Neuronal stem cell (in vitro differentiated cells): Measurements from ENCODE around the gene S1PR3.

Source experiments
- DNase-seq: peaks from one replicate; pipeline ENCODE4 v3.0.0-alpha.2; 2013; ENCODE audit warnings: low spot score
- H2AFZ ChIP-seq: one replicate; pipeline ENCODE4 v1.6.1; 2013; ENCODE audit warnings: mild to moderate bottlenecking, low read length, inconsistent platforms
- H2AK5ac ChIP-seq: 2 replicates; pipeline ENCODE4 v1.6.1; 2013; ENCODE audit warnings: low read depth, mild to moderate bottlenecking, inconsistent platforms, low read length, moderate library complexity, mixed read lengths
- H2BK120ac ChIP-seq: 2 replicates; pipeline ENCODE4 v1.6.1; 2013; ENCODE audit warnings: low read depth, mild to moderate bottlenecking, inconsistent platforms, low read length, moderate library complexity, mixed read lengths
- H2BK12ac ChIP-seq: one replicate; pipeline ENCODE4 v1.6.1; 2013; ENCODE audit warnings: low read length, inconsistent platforms
- H2BK15ac ChIP-seq: 2 replicates; pipeline ENCODE4 v1.6.1; 2013; ENCODE audit warnings: mild to moderate bottlenecking, low read length, inconsistent platforms, mixed read lengths
- H2BK5ac ChIP-seq: one replicate; pipeline ENCODE4 v1.6.1; 2013; ENCODE audit warnings: inconsistent platforms, mild to moderate bottlenecking, low read length, moderate library complexity
- H3K14ac ChIP-seq: one replicate; pipeline ENCODE4 v1.6.1; 2013; ENCODE audit warnings: low read length, inconsistent platforms
- H3K18ac ChIP-seq: 2 replicates; pipeline ENCODE4 v1.6.1; 2013; ENCODE audit warnings: low read length, inconsistent platforms
- H3K23ac ChIP-seq: 2 replicates; pipeline ENCODE4 v1.6.1; 2013; ENCODE audit warnings: low read depth, mild to moderate bottlenecking, mixed read lengths, low read length, inconsistent platforms; ENCODE audit not compliant: poor library complexity
- H3K27ac ChIP-seq: replicated peaks from 3 replicates; pipeline ENCODE4 v1.5.1; 2013; ENCODE audit warnings: low read length, inconsistent platforms
- H3K27me3 ChIP-seq, 3 experiments: 2 replicates each; pipeline ENCODE4 v1.6.1; 2013; ENCODE audit warnings: low read length in 3 of 3, mild to moderate bottlenecking in 2 of 3, inconsistent platforms in 1 of 3, low read depth in 1 of 3, mixed read lengths in 1 of 3, moderate library complexity in 1 of 3; ENCODE audit not compliant: control insufficient read depth in 3 of 3, insufficient read depth in 3 of 3
- H3K36me3 ChIP-seq, 2 donors: replicated peaks in 1 of 2; 2 replicates each; pipeline ENCODE4 v1.6.1; 2013; ENCODE audit warnings: low read length in 2 of 2; ENCODE audit not compliant: control insufficient read depth in 2 of 2, insufficient read depth in 2 of 2
- H3K4ac ChIP-seq: 2 replicates; pipeline ENCODE4 v1.6.1; 2013; ENCODE audit warnings: inconsistent platforms, mild to moderate bottlenecking, low read length, moderate library complexity
- H3K4me1 ChIP-seq, 2 donors: 1 replicate in 1 of 2; 2 replicates in 1 of 2; pipeline ENCODE4 v1.6.1; 2013; ENCODE audit warnings: low read length in 2 of 2, low read depth in 1 of 2; ENCODE audit not compliant: control insufficient read depth in 2 of 2, insufficient read depth in 1 of 2
- H3K4me2 ChIP-seq: one replicate; pipeline ENCODE4 v1.6.1; 2013; ENCODE audit warnings: mild to moderate bottlenecking, low read length, inconsistent platforms; ENCODE audit not compliant: insufficient read depth, poor library complexity, severe bottlenecking
- H3K4me3 ChIP-seq, 2 donors: 2 replicates each; pipeline ENCODE4 v1.5.1; 2013; ENCODE audit warnings: low read length in 2 of 2, mild to moderate bottlenecking in 2 of 2, inconsistent platforms in 1 of 2, moderate library complexity in 1 of 2
- H3K79me1 ChIP-seq: one replicate; pipeline ENCODE4 v1.6.1; 2013; ENCODE audit warnings: low read depth, mild to moderate bottlenecking, inconsistent platforms, low read length, moderate library complexity
- H3K9ac ChIP-seq: one replicate; pipeline ENCODE4 v1.6.1; 2013; ENCODE audit warnings: mild to moderate bottlenecking, low read depth, low read length, inconsistent platforms; ENCODE audit not compliant: poor library complexity
- H3K9me3 ChIP-seq, 2 donors: replicated peaks in 1 of 2; 2 replicates each; pipeline versions ENCODE3 to v1.6.1; 2013; ENCODE audit warnings: low read length in 2 of 2, mild to moderate bottlenecking in 2 of 2, inconsistent platforms in 1 of 2, low read depth in 1 of 2, mixed read lengths in 1 of 2, moderate library complexity in 1 of 2; ENCODE audit not compliant: control insufficient read depth in 2 of 2, insufficient read depth in 1 of 2
- H4K8ac ChIP-seq: one replicate; pipeline ENCODE4 v1.6.1; 2013; ENCODE audit warnings: low read depth, mild to moderate bottlenecking, inconsistent platforms, low read length, moderate library complexity
- H4K91ac ChIP-seq: one replicate; pipeline ENCODE4 v1.6.1; 2013; ENCODE audit warnings: low read length, low read depth, mild to moderate bottlenecking, inconsistent platforms; ENCODE audit not compliant: poor library complexity
- WGBS, 2 donors: extraction: QIAGEN DNeasy Blood & Tissue Kit; methylation state at CpG; one replicate each; pipeline ENCODE4 v1.1.7; 2013; ENCODE audit warnings: missing lambda C conversion rate in 2 of 2, mixed read lengths in 1 of 2; ENCODE audit not compliant: insufficient read length in 2 of 2, insufficient replicate concordance in 1 of 2; ENCODE audit errors: extremely low coverage in 2 of 2; 5-methylcytosine and 5-hydroxymethylcytosine counted together

The S1PR3 gene

DNA sequence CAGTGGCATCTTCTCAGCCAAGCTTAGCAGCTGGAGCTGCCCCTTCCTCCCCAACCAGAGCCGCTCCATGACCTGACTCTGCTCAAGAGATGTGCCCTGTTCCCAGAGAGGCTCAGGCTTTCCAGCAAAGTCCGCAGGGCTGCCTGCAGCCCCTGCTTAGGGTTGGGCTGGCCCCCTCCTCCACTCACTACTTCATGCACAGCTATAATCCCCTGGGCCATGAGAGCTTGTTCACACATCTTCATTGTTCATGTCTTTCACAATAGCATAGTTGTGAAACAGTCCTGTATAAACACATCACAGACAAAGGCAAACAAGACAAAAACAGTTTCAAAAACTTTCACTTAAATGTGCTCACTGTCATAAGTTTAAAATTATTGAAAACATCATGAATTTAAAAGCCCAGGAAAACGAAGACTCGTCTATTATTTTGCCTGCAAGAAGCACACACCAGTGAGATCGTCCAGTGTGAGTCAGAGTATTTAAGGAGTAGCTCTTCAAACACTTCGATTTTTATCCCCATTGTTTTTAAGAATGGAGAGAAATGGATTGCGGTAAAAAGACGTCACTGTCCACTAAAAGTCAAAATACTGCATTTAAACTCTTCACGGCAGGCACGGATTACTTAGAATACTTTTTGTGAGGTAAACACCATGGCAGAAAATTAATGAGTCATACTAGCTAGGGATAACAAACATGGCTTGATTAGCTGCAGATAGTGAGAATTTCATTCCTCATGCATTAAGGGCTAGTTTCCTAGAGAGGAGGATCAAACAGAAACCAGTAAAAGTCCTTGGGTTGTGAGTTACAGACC is 40.7 kb upstream of the S1PR3 start:
- H3K9me3 ChIP-seq, result peaks cover 8 to 9% of the 10 kb centered on the region in 2 donors
- H3K18ac ChIP-seq, result peak overlapping the region; percentile 86
- H3K4me3 ChIP-seq, result no peak overlapping the region
- H4K91ac ChIP-seq, result no peak overlapping the region
- no peak overlapping the region for H3K4me2 ChIP-seq
- no peak overlapping the region for H3K9ac ChIP-seq
- no peak overlapping the region for H3K4ac ChIP-seq
- H3K79me1 ChIP-seq, result no peaks in the 10 kb centered on the region
- peaks cover 0 to 6% (median 0%) of the 10 kb centered on the region in 3 experiments for H3K27me3 ChIP-seq
- H4K8ac ChIP-seq, result no peak overlapping the region
- H2BK5ac ChIP-seq, result no peak overlapping the region
- H3K14ac ChIP-seq, result no peak overlapping the region
- H3K23ac ChIP-seq, result no peak overlapping the region
- H2BK120ac ChIP-seq, result no peak overlapping the region
- peak overlapping the region; percentile 21 for H2AFZ ChIP-seq
- H2BK12ac ChIP-seq, result no peak overlapping the region
- WGBS, 2 donors, result no CpG with 5 or more reads among the region's 10 CpGs
- peak overlapping the region; percentile 20 for H2AK5ac ChIP-seq
- no peak overlapping the region for H3K27ac ChIP-seq
- no peak overlapping the region for H2BK15ac ChIP-seq
- no peak for DNase-seq
- no peaks in the 10 kb centered on the region for H3K36me3 ChIP-seq
- H3K4me1 ChIP-seq, result peaks cover 21 to 34% of the 10 kb centered on the region in 2 donors

DNA sequence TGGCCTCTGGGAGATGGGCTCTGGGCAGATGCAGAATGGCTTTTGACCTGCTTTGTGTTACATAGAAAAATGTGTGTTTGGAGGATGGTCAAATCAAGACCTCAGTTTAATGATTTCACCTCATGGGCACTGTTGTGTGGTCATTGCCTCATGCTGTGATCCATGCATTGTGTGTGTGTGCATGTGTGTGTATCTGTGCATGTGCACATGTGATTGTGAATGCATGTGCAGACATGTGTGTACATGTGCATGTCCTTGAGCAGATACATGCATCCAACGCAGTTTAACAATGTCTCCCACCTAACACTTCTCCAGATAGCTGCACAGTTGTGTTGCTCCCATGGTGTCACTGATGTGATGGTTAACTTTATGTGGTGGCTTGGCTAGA is 40.1 kb upstream of the S1PR3 start:
- WGBS, 2 donors, result no CpG with 5 or more reads among the region's 1 CpG
- H3K36me3 ChIP-seq, result no peaks in the 10 kb centered on the region
- no peak overlapping the region for H2BK12ac ChIP-seq
- no peak overlapping the region for H4K91ac ChIP-seq
- H3K4ac ChIP-seq, result peak overlapping the region; percentile 8
- H3K9me3 ChIP-seq, result peaks cover 8 to 9% of the 10 kb centered on the region in 2 donors
- H3K18ac ChIP-seq, result no peak overlapping the region
- DNase-seq, result no peak
- peak overlapping the region in 1 of 2 donors; percentile 57 for H3K4me3 ChIP-seq
- no peak overlapping the region for H3K4me2 ChIP-seq
- H3K4me1 ChIP-seq, result peaks cover 24 to 34% of the 10 kb centered on the region in 2 donors
- H3K79me1 ChIP-seq, result no peaks in the 10 kb centered on the region
- no peak overlapping the region for H4K8ac ChIP-seq
- H3K9ac ChIP-seq, result no peak overlapping the region
- no peak overlapping the region for H2AK5ac ChIP-seq
- H3K27ac ChIP-seq, result no peak overlapping the region
- no peak overlapping the region for H3K23ac ChIP-seq
- peaks cover 0 to 6% (median 0%) of the 10 kb centered on the region in 3 experiments for H3K27me3 ChIP-seq
- no peak overlapping the region for H2AFZ ChIP-seq
- no peak overlapping the region for H3K14ac ChIP-seq
- H2BK5ac ChIP-seq, result no peak overlapping the region
- no peak overlapping the region for H2BK15ac ChIP-seq
- H2BK120ac ChIP-seq, result no peak overlapping the region

DNA sequence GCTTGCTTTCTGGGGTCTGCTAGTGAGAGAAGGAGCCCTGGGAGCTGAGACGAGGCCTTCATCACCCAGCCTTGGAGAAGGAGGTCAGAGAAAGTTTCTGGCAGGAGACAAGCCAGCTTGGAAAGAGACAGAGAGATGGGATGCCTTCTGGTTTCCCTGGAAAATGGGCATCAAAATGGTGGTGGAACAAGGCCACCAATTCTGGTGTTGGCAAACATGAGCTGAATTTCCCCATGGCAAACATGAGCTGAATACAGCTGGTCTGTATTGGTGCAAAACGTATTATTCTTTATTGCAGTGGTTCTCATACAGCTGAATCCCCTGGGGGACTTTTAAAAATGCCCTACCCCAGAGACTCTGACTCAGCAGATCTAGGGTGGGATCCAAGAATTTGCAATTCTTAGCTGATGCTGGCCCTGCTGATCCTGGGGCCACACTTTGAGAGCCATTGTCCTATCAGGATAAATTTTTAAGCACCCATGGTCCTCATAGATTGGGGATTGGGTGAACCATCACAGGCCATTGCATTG is 39.1 kb upstream of the S1PR3 start:
- no CpG with 5 or more reads among the region's 2 CpGs for WGBS, 2 donors
- H2BK120ac ChIP-seq, result no peak overlapping the region

GRCh38 chr9:88952976-88953375 is 38.3 kb upstream of the S1PR3 start:
- no CpG with 5 or more reads among the region's 4 CpGs for WGBS, 2 donors
- Histone ChIP-seq H2BK12ac (peak overlapping the region; percentile 93), H3K18ac (peak overlapping the region; percentile 32), H2BK120ac (no peak overlapping the region), H3K23ac (no peak overlapping the region), H3K79me1 (no peaks in the 10 kb centered on the region), H3K27ac (no peak overlapping the region), H4K91ac (no peak overlapping the region), H3K9ac (no peak overlapping the region), H3K36me3 (no peaks in the 10 kb centered on the region), H3K4ac (no peak overlapping the region), H3K4me2 (no peak overlapping the region), H3K4me1 (peaks cover 24 to 27% of the 10 kb centered on the region in 2 donors), H3K14ac (no peak overlapping the region), H3K9me3 (peaks cover 8 to 9% of the 10 kb centered on the region in 2 donors), H3K27me3 (peaks cover 0 to 4% (median 0%) of the 10 kb centered on the region in 3 experiments), H2BK5ac (no peak overlapping the region), H2AFZ (peak overlapping the region; percentile 73), H2AK5ac (no peak overlapping the region), H3K4me3 (no peak overlapping the region), H2BK15ac (no peak overlapping the region), H4K8ac (no peak overlapping the region)
- no peak for DNase-seq

More for the DNA sequence above, 39.1 kb upstream of the S1PR3 start:
- H3K4me1 ChIP-seq, result peaks cover 22 to 27% of the 10 kb centered on the region in 2 donors
- no peak overlapping the region for H2BK12ac ChIP-seq
- no peak overlapping the region for H3K9ac ChIP-seq
- no peaks in the 10 kb centered on the region for H3K36me3 ChIP-seq
- no peak overlapping the region for H2BK15ac ChIP-seq
- H3K27me3 ChIP-seq, result peaks cover 0 to 4% (median 0%) of the 10 kb centered on the region in 3 experiments
- DNase-seq, result no peak
- no peak overlapping the region for H2AK5ac ChIP-seq
- H3K23ac ChIP-seq, result no peak overlapping the region
- H2AFZ ChIP-seq, result no peak overlapping the region
- H3K4me2 ChIP-seq, result no peak overlapping the region
- no peak overlapping the region for H4K8ac ChIP-seq
- H3K4ac ChIP-seq, result no peak overlapping the region
- H3K9me3 ChIP-seq, result peaks cover 8 to 9% of the 10 kb centered on the region in 2 donors
- H3K14ac ChIP-seq, result no peak overlapping the region
- H3K18ac ChIP-seq, result no peak overlapping the region
- no peaks in the 10 kb centered on the region for H3K79me1 ChIP-seq
- no peak overlapping the region for H3K27ac ChIP-seq
- no peak overlapping the region for H3K4me3 ChIP-seq
- no peak overlapping the region for H4K91ac ChIP-seq
- H2BK5ac ChIP-seq, result no peak overlapping the region
